Measurements from ENCODE around the gene FOXO3. TPM values are rescaled to one million over a fixed set of nuclear protein-coding genes. Genes with fewer than 3 reads are reported as not detected.

Gene FOXO3
- polyA plus RNA-seq, 1 of the 3 experiments (the other 2 are of a cell fraction) = 8.1 TPM

DNA sequence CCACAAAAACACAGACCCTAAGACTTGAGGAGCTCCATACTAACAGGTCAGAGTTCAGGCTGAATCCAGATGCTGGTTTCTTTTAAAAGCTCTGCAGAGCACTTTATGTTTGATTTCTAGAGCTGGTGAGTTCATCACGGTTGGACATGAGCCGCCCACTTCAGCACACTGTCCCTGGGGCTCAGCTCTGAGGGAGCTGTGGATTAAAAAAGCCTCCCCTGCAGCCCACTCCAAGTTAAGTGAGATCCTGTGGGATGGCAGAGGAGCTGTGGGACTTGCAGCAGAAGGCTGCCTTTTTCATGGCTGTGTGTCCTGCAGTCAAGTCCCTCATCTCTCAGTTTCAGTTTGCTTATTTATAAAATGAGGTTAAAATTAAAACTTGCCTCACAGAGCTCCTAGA lies 110.5 kb downstream of the FOXO3 start:
- Histone ChIP-seq H3K9ac (no peak overlapping the region), H3F3A (replicated peaks; ENCODE audit: insufficient read depth) (no peaks in the 10 kb centered on the region), H3K4me2 (no peak overlapping the region), H4K20me1 (ENCODE audit: insufficient read depth) (peaks cover 91% of the 10 kb centered on the region), H3K36me3 (replicated peaks in 1 of 2; ENCODE audit: control insufficient read depth in 1 of 2, insufficient read depth in 2 of 2, low read length in 1 of 2) (peaks cover 7 to 10% of the 10 kb centered on the region in 2 experiments), H3K9me3 (no peaks in the 10 kb centered on the region), H3K27me3 (ENCODE audit: insufficient read depth) (no peaks in the 10 kb centered on the region), H3K4me3 (ENCODE audit: low read depth in 2 of 2, low read length in 1 of 2) (no peak overlapping the region), H2AFZ (ENCODE audit: low read depth) (no peak overlapping the region), H3K79me2 (ENCODE audit: insufficient read depth) (peaks cover 71% of the 10 kb centered on the region), H3K27ac (ENCODE audit: low read depth in 2 of 2, low read length in 1 of 2) (no peak overlapping the region; a peak in 1 of 4 replicates), H3K4me1 (ENCODE audit: control insufficient read depth in 1 of 2, insufficient read depth in 2 of 2, low read depth in 1 of 2, low read length in 1 of 2) (peaks cover 23 to 54% of the 10 kb centered on the region in 2 experiments; a peak in 3 of 4 replicates), H3K9me2 (no peaks in the 10 kb centered on the region)
- DNase-seq = no peak
- ChIA-PET POLR2A (no interaction called here), CTCF (interaction anchor here (0.9 to 1.0 kb wide), 2 partner anchors 111 to 129 kb away, joined by 3 to 4 read pairs; no protein-coding TSS in a partner anchor)
- TF ChIP-seq EZH2phosphoT487 (IDR thresholded peaks at IDR 0.05; ENCODE audit: borderline replicate concordance, low read depth) (no peak), SMC3 (IDR thresholded peaks at IDR 0.05; ENCODE audit: low read depth, low read length) (no peak), GABPA (IDR thresholded peaks at IDR 0.05; ENCODE audit: low read depth) (no peak), TEAD4 (IDR thresholded peaks at IDR 0.05; ENCODE audit: borderline replicate concordance, insufficient read depth) (no peak), EP300 (IDR thresholded peaks at IDR 0.05; ENCODE audit: borderline replicate concordance in 1 of 2, low read depth in 1 of 2, low read length in 1 of 2) (no peak), RAD21 (IDR thresholded peaks at IDR 0.05; ENCODE audit: low read length) (no peak), TCF12 (IDR thresholded peaks at IDR 0.05) (no peak), FOSL2 (IDR thresholded peaks at IDR 0.05; ENCODE audit: borderline replicate concordance, low read depth) (no peak), ELF1 (IDR thresholded peaks at IDR 0.05) (no peak), FOXJ3 (CRISPR knock-in tag; IDR thresholded peaks at IDR 0.05) (no peak), RCOR1 (IDR thresholded peaks at IDR 0.05; ENCODE audit: low read length) (no peak)
- TF ChIP-seq, protein P1, sequence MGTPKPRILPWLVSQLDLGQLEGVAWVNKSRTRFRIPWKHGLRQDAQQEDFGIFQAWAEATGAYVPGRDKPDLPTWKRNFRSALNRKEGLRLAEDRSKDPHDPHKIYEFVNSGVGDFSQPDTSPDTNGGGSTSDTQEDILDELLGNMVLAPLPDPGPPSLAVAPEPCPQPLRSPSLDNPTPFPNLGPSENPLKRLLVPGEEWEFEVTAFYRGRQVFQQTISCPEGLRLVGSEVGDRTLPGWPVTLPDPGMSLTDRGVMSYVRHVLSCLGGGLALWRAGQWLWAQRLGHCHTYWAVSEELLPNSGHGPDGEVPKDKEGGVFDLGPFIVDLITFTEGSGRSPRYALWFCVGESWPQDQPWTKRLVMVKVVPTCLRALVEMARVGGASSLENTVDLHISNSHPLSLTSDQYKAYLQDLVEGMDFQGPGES (IDR thresholded peaks at IDR 0.05; ENCODE audit: low read depth, low read length) = no peak
- TF ChIP-seq, protein P2, sequence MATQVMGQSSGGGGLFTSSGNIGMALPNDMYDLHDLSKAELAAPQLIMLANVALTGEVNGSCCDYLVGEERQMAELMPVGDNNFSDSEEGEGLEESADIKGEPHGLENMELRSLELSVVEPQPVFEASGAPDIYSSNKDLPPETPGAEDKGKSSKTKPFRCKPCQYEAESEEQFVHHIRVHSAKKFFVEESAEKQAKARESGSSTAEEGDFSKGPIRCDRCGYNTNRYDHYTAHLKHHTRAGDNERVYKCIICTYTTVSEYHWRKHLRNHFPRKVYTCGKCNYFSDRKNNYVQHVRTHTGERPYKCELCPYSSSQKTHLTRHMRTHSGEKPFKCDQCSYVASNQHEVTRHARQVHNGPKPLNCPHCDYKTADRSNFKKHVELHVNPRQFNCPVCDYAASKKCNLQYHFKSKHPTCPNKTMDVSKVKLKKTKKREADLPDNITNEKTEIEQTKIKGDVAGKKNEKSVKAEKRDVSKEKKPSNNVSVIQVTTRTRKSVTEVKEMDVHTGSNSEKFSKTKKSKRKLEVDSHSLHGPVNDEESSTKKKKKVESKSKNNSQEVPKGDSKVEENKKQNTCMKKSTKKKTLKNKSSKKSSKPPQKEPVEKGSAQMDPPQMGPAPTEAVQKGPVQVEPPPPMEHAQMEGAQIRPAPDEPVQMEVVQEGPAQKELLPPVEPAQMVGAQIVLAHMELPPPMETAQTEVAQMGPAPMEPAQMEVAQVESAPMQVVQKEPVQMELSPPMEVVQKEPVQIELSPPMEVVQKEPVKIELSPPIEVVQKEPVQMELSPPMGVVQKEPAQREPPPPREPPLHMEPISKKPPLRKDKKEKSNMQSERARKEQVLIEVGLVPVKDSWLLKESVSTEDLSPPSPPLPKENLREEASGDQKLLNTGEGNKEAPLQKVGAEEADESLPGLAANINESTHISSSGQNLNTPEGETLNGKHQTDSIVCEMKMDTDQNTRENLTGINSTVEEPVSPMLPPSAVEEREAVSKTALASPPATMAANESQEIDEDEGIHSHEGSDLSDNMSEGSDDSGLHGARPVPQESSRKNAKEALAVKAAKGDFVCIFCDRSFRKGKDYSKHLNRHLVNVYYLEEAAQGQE (IDR thresholded peaks at IDR 0.05; ENCODE audit: low read depth, low read length) = no peak
- 79% methylated on average over 2 of the region's 2 CpGs for WGBS (ENCODE audit: low lambda C conversion rate)

DNA sequence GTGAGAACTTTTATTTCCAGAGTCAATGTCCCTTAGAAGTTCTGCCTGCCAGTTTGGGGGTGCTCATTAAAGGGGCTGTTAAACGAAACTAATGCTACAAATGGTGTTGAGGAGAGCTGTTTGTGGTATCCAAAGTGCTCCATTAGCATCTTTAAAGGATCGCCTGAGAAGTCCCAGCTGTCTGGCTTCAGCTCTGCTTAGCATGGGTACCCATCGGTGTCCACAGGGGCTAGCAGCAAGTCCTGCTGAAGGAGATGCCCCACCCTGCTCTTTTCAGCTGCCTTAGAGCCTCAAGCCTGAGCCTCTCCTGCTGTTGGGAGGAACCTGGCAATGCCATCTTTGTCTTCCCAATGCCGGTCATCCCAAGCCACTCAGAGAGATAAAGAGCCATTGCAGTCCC lies 111.1 kb downstream of the FOXO3 start:
- H3K9me2 ChIP-seq = no peaks in the 10 kb centered on the region
- H3K4me2 ChIP-seq = no peak overlapping the region
- TF ChIP-seq RXRA (IDR thresholded peaks at IDR 0.05; ENCODE audit: borderline replicate concordance, low read depth) (no peak), ELF1 (IDR thresholded peaks at IDR 0.05) (no peak)
- 93% methylated on average over 4 of the region's 4 CpGs for WGBS (ENCODE audit: low lambda C conversion rate)
- peaks cover 95% of the 10 kb centered on the region for H4K20me1 ChIP-seq (ENCODE audit: insufficient read depth)
- peak; percentile 4 for DNase-seq
- H3K36me3 ChIP-seq (replicated peaks in 1 of 2; ENCODE audit: control insufficient read depth in 1 of 2, insufficient read depth in 2 of 2, low read length in 1 of 2) = peaks cover 5 to 6% of the 10 kb centered on the region in 2 experiments
- peaks cover 72% of the 10 kb centered on the region for H3K79me2 ChIP-seq (ENCODE audit: insufficient read depth)
- no peaks in the 10 kb centered on the region for H3K27me3 ChIP-seq (ENCODE audit: insufficient read depth)
- H2AFZ ChIP-seq (ENCODE audit: low read depth) = no peak overlapping the region
- ChIA-PET POLR2A (no interaction called here), CTCF (interaction anchor here (0.9 to 1.0 kb wide), 2 partner anchors 110 to 130 kb away, joined by 3 to 4 read pairs; no protein-coding TSS in a partner anchor)
- peaks cover 30 to 56% of the 10 kb centered on the region in 2 experiments; a peak in 3 of 4 replicates for H3K4me1 ChIP-seq (ENCODE audit: control insufficient read depth in 1 of 2, insufficient read depth in 2 of 2, low read depth in 1 of 2, low read length in 1 of 2)
- H3K4me3 ChIP-seq (ENCODE audit: low read depth in 2 of 2, low read length in 1 of 2) = no peak overlapping the region
- H3K27ac ChIP-seq (ENCODE audit: low read depth in 2 of 2, low read length in 1 of 2) = no peak overlapping the region; a peak in 1 of 4 replicates
- no peak overlapping the region for H3K9ac ChIP-seq
- H3K9me3 ChIP-seq = no peaks in the 10 kb centered on the region
- H3F3A ChIP-seq (replicated peaks; ENCODE audit: insufficient read depth) = peaks cover 2% of the 10 kb centered on the region

Measured in SK-N-SH (cell line).